Ishikawa (cell line): ENCODE results near the gene MFSD2A.

ENCODE experiments used
- CREB1 ChIP-seq: IDR thresholded peaks from 2 replicates; pipeline ENCODE4 v1.6.1; 2012; ENCODE audit warnings: low read depth
- TCF12 ChIP-seq: IDR thresholded peaks from 2 replicates; pipeline ENCODE4 v1.6.1; 2012; ENCODE audit warnings: low read depth
- TEAD4 ChIP-seq: IDR thresholded peaks from 2 replicates; pipeline ENCODE4 v1.6.1; 2012
- ZBTB7A ChIP-seq: IDR thresholded peaks from 2 replicates; pipeline ENCODE4 v1.6.1; 2012; ENCODE audit warnings: low read depth
- TF ChIP-seq, protein P1 (sequence below): IDR thresholded peaks from 2 replicates; pipeline ENCODE4 v1.6.1; 2012

DNA sequence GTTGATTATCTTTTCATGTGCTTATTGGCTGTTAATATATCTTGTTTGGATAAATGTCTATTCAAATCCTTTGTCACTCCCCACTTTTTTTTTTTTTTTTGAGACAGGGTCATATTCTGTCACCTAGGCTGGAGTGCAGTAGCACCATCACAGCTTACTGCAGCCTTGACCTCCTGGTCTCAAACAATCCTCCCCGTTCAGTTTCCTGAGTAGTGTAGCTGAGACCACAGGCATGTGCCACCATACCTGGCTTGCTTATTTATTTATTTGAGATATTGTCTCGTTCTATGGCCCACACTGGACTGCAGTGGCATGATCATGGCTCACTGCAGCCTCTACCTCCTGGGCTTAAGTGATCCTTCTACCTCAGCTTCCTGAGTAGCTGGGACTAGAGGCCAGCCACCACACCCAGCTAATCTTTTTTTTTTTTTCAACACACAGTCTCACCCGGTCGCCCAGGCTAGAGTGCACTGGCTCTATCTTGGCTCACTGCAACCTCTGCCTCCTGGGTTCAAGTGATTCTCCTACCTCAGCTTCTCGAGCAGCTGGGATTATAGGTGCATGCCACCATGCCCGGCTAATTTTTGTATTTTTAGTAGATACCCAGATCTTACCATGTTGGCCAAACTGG is 39.3 kb upstream of the MFSD2A start:
- no peak for TF ChIP-seq TEAD4
- TF ChIP-seq ZBTB7A: no peak
- TF ChIP-seq TCF12: no peak
- TF ChIP-seq CREB1: no peak
- TF ChIP-seq, protein P1, sequence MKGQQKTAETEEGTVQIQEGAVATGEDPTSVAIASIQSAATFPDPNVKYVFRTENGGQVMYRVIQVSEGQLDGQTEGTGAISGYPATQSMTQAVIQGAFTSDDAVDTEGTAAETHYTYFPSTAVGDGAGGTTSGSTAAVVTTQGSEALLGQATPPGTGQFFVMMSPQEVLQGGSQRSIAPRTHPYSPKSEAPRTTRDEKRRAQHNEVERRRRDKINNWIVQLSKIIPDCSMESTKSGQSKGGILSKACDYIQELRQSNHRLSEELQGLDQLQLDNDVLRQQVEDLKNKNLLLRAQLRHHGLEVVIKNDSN: no peak
